Right renal pelvis (tissue), 4 donors: ENCODE data around the gene FAM76B. TPM values are rescaled to one million over a fixed set of nuclear protein-coding genes. Genes with fewer than 3 reads are reported as not detected.

Experiments
- DNase-seq, 4 donors: peaks; one replicate each; pipeline ENCODE4 v3.0.0-alpha.2; 2013; ENCODE audit warnings: low read depth in 4 of 4, low spot score in 3 of 4, missing footprints in 1 of 4
- polyA plus RNA-seq, 4 donors: library from polyadenylated mRNA; unstranded; fragments of 120-200 nt; gene quantifications; one replicate each; pipeline ENCODE4 v1.2.1, GENCODE V29; 2013; ENCODE audit not compliant: insufficient read length in 4 of 4

Gene FAM76B
- polyA plus RNA-seq, 4 donors: 47.1 to 66.6 (median 57.3) TPM

GRCh38 chr11:95792700-95793099 is 3.1 kb upstream of the FAM76B start:
- DNase-seq: no peak

- no peak for DNase-seq
These were observed 2.6 kb upstream of the FAM76B start for GRCh38 chr11:95792200-95792599.

- no peak for DNase-seq
These were observed 2.1 kb upstream of the FAM76B start for GRCh38 chr11:95791709-95792033.

DNA sequence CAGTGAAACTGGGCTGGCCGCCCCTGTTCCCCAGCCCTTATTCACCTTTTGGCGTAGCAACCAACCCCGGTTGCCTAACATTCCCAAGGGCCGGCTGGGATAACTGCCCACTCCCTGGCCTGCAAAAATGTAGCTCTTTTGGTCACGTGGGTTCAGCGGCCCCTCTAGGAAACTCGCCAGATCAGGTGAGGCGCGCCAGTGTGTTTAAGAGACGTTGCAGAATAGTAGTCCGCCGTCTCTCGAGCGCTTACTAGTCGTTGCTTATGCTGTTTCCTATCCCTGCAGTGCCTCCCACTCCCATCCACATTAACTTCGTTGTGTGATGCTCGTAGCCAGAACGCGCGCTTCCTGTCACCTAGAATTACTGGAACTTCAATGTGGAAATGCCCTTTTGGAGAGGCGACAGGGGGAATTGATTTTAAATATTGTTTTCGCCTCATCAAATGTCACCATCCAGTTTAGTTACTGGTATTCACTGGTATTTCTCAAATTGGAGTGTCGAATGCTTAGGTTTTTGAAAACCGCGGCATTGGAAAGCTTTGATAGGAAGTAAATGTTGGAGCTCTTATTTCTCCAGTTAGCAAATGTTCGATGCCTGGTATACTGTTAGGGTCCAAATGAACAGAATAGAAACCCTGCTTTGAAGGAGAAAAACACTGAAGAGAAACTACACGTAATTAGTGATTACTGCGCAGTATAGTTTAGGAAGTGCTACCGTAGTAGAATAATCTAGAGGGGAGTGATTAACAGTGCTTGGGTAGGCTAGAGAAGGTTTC is 1.5 kb upstream of the FAM76B start:
- peak; percentile 51 to 68 (median 60) for DNase-seq

- peak; percentile 97 to 98 (median 98) for DNase-seq
These were observed 746 bp upstream of the FAM76B start, which contains the start of gene CEP57 for GRCh38 chr11:95790123-95790932. TSS of gene CEP57 (plus strand) at chr11:95790498. CDS start at chr11:95790699, 201 bp downstream.

- peak; percentile 10 to 29 (median 20) for DNase-seq
These were observed 569 bp downstream of the FAM76B start for GRCh38 chr11:95788921-95789505.

DNA sequence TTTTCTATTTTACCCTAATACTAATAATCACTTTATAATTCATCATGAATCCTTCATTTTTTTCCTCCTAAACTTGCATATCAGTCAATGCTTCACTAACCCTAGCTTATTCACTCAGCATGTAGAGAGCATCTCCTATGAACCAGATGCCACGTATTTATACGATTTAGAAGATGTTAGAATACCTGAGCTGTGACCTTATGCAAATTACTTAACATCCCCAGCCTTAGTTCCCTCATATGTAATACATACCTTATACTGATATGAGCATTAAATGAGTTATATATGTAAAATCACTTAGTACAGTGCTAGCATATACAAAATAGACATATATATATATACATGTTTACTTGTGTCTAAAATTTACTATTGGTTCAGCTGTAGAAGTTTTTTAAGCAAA is 9.0 kb downstream of the FAM76B start:
- no peak for DNase-seq

DNA sequence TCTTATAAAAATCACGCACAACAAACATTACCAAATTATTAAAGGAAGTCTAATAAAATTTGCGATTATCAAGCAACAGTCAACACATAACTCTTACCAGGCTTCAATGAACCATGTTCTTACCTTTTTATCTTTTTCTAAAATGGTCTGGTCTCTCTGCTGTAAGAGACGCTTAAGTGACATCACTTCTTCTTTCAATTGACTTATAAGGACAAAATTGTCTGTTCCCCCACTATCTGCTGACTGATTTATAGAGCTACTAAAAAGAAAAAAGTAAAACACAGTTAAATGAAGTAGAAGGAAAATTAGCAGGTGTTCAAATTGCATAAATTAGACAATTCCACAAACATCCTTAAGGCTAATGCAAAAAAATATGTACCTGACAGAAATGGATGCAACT is 10.9 kb downstream of the FAM76B start:
- DNase-seq: no peak

- DNase-seq: no peak
These were observed 12.7 kb downstream of the FAM76B start for GRCh38 chr11:95776859-95777258.

GRCh38 chr11:95768521-95768920 is 21.1 kb downstream of the FAM76B start:
- no peak for DNase-seq

- no peak for DNase-seq
These were observed 22.1 kb downstream of the FAM76B start for GRCh38 chr11:95767498-95767897.

DNA sequence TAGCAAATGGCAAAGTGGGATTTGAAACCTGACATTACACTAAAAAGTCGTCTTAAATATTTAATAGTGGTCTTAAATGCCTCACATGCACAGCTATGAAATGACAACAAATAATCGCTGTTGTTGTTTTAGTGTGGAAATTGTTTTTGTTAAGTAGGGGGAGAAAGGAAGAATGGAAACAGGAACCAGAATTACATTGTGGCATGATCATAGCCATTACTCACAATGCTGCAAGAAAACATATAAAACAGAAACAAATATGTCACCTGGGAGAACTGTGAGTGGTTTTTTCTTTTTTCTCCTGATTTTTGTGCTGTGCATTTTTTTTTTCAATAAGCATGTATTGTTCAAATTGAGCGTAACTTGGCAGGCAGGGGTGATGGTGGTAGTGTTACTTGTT is 22.9 kb downstream of the FAM76B start:
- no peak for DNase-seq

DNA sequence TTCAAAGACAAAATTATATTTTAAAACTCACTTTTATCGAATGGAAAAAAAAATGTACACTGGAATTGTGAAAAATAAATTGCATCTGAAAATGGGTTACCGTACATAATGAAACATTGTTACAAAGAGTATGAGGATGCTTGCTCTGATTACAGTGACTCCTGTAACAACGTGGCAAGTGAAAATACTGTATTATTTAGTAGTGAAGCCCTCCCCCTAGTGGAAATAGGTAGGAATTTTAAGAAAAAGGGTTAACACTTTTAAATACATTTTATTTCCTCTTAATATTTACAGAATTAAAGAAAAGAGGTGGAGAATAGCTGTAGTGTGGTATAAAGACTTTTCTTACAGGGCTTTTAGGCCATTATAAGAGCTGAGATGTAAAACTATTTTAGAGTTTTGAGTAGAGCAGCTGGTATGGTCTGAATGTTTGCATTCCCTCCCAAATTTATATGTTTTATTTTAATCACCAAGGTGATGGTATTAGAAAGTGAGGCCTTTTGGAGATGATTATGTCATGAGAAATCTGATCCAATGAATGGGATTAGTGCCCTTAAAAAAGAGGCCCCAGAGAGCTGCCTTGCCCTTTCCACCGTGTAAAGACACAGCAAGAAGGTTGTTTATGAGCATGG is 25.2 kb downstream of the FAM76B start:
- peak; percentile 20 to 39 (median 30) for DNase-seq

- no peak for DNase-seq
These were observed 27.0 kb downstream of the FAM76B start for GRCh38 chr11:95762534-95762933.

- DNase-seq: no peak
These were observed 28.6 kb downstream of the FAM76B start for GRCh38 chr11:95760941-95761340.

DNA sequence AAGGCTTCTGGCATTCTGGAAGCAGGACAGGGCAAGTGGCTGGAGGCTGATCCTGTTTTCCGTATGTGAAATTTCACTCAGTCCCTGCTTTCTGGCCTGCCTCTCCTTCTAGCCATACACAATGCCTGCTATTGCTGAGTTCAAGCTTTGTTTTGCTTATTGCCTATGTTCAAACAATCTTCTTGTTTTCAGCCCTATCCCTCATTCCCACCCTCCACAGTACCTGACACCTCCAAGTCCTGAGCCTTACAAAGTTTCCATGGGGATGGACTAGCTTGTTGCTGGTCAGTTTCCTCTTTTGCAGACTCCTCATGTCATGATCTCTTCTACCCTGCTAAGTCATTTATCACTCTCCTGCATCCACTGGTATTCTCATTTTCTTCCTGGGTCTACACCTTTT is 38.1 kb downstream of the FAM76B start:
- no peak for DNase-seq

DNA sequence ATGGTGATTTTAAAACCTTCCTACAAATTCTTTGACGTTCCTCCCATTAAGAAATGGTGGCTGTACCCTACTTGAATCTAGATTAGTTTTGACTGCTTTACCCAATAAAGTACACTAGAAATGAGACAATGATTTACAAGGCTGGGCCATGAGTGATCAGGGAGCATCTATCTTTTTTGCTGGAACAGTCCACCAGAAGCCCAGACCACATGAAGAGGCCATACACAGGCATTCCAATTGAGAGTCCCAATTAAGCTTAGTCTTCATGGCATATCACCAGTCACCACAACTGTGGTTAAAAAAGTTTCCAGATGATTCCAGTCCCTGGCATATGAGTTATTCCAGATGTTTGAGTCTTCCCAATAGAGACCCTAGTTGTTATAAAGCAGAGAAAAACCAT is 39.5 kb downstream of the FAM76B start:
- no peak for DNase-seq

DNA sequence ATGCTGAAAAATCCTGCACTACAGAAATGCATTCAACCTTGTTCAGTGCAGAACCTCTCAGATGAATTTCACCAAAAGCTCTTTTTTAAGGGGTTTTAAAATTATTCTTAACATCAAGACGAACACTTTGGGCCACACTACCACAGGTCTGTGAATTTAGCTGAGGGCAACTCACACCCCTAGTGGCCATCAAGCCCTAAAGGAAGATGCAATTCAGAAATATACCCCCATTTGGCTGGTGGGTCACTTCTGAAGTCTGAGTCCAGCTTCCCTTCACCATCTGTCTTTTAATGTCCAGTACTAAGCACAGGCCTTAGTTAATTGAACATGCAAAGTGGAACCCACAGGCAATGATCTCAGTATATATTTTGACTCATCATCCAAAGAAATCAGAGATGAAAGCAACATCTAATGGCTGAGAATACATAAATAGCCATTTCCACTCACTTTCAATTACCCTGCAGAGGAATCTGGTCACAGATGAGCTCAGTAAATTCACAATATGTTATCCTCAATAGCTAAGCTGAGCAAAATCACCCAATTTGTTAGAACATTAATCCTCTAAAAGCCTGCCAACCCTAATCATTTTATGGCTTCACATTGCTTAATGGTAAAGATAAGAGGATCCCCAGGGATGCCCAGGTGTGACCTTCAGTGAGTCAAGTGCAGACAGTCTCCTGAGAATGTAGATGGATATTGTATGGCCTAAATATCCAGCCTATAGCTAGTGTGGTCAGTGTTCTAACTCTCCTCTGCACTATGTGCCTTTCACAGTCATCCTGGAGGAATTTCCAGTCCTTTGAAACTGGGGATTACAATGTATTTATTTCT is 50.3 kb downstream of the FAM76B start:
- DNase-seq: no peak

GRCh38 chr11:95736809-95737208 is 52.8 kb downstream of the FAM76B start:
- no peak for DNase-seq

DNA sequence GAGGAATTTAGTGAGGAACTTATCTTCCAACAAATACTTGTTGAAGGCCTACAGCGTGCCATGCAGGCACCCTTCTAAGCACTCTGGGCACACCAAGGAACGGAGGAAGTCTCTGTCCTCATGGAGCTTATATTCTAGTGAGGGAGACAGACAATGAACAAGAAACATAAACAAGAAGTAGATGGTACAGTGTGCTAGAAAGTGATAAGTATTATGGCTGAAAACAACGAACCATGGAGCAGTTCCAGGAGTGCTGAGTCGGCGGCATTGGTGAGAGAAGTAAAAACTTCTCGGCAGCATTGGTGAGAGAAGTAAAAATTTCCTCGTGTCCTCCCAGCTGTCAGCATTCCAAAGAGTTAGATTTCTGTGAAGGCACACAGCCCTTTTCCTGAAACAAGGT is 53.2 kb downstream of the FAM76B start:
- no peak for DNase-seq
